Endothelial cell (in vitro differentiated cells): Measurements from ENCODE around the gene PTCD2. TPM values are rescaled to one million over a fixed set of nuclear protein-coding genes. Genes with fewer than 3 reads are reported as not detected.

Source experiments
- DNase-seq: peaks from one replicate; pipeline ENCODE4 v3.0.0; 2021; ENCODE audit warnings: low spot score
- H3K27ac Mint-ChIP-seq: one replicate; pipeline ENCODE4 v1.8.0; 2021; ENCODE audit warnings: mixed read lengths, inconsistent platforms; ENCODE audit not compliant: unreplicated experiment
- H3K27me3 Mint-ChIP-seq: one replicate; pipeline ENCODE4 v1.8.0; 2021; ENCODE audit warnings: mild to moderate bottlenecking, moderate library complexity, mixed read lengths, inconsistent platforms; ENCODE audit not compliant: unreplicated experiment
- H3K36me3 Mint-ChIP-seq: one replicate; pipeline ENCODE4 v1.8.0; 2021; ENCODE audit warnings: mild to moderate bottlenecking, low read depth, mixed read lengths, inconsistent platforms; ENCODE audit not compliant: unreplicated experiment
- H3K4me1 Mint-ChIP-seq: one replicate; pipeline ENCODE4 v1.8.0; 2021; ENCODE audit warnings: mild to moderate bottlenecking, mixed read lengths, inconsistent platforms; ENCODE audit not compliant: unreplicated experiment
- H3K4me3 Mint-ChIP-seq: one replicate; pipeline ENCODE4 v1.8.0; 2021; ENCODE audit warnings: mild to moderate bottlenecking, mixed read lengths, inconsistent platforms; ENCODE audit not compliant: unreplicated experiment
- H3K9me3 Mint-ChIP-seq: one replicate; pipeline ENCODE4 v1.8.0; 2021; ENCODE audit warnings: mixed read lengths, inconsistent platforms; ENCODE audit not compliant: unreplicated experiment
- CTCF ChIP-seq: fragments of 200-600 bp; sonication (generic); IDR thresholded peaks from one replicate; pipeline ENCODE4 v1.5.0; 2021; ENCODE audit warnings: antibody characterized with exemption; ENCODE audit not compliant: unreplicated experiment
- total RNA-seq: library from RNA; stranded (reverse); fragmentation: NEBNext Ultra II Directional; extraction: Animal tissue kit (Norgen Biotek cat#: 25700); gene quantifications from one replicate; pipeline ENCODE4 v1.2.1, GENCODE V29; 2021; ENCODE audit not compliant: unreplicated experiment

PTCD2 gene
- total RNA-seq, 1 donor from 2014 or later, result 7.5 TPM

GRCh38 chr5:72372923-72373322, 52.8 kb downstream of the PTCD2 start:
- H3K27me3 Mint-ChIP-seq, result peaks cover 2% of the 10 kb centered on the region
- H3K9me3 Mint-ChIP-seq, result no peaks in the 10 kb centered on the region
- no peak for TF ChIP-seq CTCF
- no peak overlapping the region for H3K4me3 Mint-ChIP-seq
- H3K4me1 Mint-ChIP-seq, result no peaks in the 10 kb centered on the region
- DNase-seq, result no peak
- no peak overlapping the region for H3K27ac Mint-ChIP-seq
- no peaks in the 10 kb centered on the region for H3K36me3 Mint-ChIP-seq

DNA sequence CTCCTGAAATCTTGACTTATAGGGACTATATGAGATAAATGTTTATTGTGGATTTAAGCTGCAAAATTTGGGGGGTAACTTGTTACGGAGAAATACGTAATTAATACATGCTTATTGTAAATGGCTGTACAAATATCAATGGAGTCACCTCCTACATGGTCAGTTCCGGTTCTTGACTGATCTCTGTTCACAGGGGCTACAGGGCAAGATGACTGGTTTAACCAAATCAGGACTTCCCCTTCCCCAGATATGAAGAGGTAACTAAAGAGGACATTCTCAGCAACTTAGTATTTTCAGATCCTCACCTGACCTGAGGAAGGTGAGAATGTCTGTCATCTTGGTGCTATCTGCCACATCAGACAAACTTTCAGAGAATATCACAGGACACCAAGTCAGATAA, 54.7 kb downstream of the PTCD2 start:
- no peak overlapping the region for H3K4me3 Mint-ChIP-seq
- no peak for TF ChIP-seq CTCF
- H3K9me3 Mint-ChIP-seq, result no peaks in the 10 kb centered on the region
- H3K27me3 Mint-ChIP-seq, result peaks cover 2% of the 10 kb centered on the region
- no peaks in the 10 kb centered on the region for H3K36me3 Mint-ChIP-seq
- no peak for DNase-seq
- no peak overlapping the region for H3K27ac Mint-ChIP-seq
- no peaks in the 10 kb centered on the region for H3K4me1 Mint-ChIP-seq

DNA sequence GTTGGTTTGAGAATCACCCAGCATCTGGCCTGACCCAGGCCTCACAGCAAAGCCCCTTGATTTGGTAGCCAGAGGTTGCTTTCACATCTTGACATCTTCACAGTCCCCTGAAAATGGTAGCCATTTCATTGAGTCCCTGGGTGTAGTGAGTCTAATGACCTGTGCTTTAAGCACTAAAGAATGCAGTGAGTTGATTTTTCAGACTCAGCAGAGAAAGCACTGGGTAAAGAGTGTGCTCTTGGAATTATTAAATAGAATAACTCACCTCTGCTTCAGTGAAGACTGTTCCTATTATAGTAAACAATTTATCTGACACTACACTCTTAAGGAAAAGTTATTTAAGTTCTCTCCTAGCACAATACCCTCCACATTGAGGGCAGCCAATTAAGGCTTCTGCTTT, 56.2 kb downstream of the PTCD2 start:
- no peak for TF ChIP-seq CTCF
- Mint-ChIP-seq H3K4me3 (no peak overlapping the region), H3K36me3 (no peaks in the 10 kb centered on the region), H3K9me3 (no peaks in the 10 kb centered on the region), H3K27ac (no peak overlapping the region), H3K27me3 (no peaks in the 10 kb centered on the region), H3K4me1 (no peaks in the 10 kb centered on the region)
- no peak for DNase-seq

DNA sequence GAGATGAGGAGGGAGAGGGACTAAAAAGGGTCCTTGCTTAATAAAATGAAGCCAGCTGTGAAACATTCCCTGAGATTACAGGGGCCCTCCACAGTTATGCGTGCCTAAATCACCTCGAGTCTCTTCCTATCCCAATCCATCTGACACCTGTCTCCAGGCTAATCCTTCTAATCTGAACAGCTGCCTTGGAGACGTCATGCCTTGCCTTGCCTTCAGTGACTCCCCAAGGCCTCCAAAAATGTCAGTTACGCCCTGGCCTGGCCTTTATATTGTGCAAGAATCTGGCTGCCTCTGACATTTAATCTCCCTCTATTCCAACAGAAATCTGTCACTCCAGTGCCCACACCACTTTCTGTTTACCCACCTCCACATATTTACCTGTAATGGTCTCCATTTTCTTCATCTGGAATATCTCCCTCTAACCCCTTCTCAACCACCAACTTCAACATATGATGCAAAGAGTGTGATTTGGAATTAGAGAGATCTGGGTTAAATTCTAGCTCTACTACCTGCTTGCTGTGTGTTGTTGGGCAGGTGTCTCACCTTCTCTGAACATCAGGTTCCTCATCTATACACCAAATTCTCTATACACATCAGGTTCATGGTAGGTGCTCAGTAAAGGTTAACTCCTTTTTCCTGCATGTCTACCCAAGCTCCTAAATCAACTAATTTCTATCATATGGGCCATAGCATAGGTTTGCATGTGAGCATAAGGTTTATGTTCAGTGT, 57.9 kb downstream of the PTCD2 start:
- Mint-ChIP-seq H3K4me3 (no peak overlapping the region), H3K36me3 (no peaks in the 10 kb centered on the region), H3K4me1 (no peaks in the 10 kb centered on the region), H3K27ac (no peak overlapping the region), H3K27me3 (no peaks in the 10 kb centered on the region), H3K9me3 (no peaks in the 10 kb centered on the region)
- no peak for TF ChIP-seq CTCF
- DNase-seq, result no peak

GRCh38 chr5:72378639-72379289, 58.6 kb downstream of the PTCD2 start:
- Mint-ChIP-seq H3K36me3 (no peaks in the 10 kb centered on the region), H3K27ac (no peak overlapping the region), H3K4me3 (no peak overlapping the region), H3K27me3 (peaks cover 2% of the 10 kb centered on the region), H3K4me1 (no peaks in the 10 kb centered on the region), H3K9me3 (no peaks in the 10 kb centered on the region)
- no peak for DNase-seq
- TF ChIP-seq CTCF, result no peak
